Parathyroid adenoma (tissue), 2 donors: ENCODE results near the gene MAOA.
"Not testable (repeated sequence)": the region's sequence is repeated elsewhere in the genome, so short reads cannot be mapped to it uniquely, and the experiment has no call there.

Experiments
- H2AFZ ChIP-seq: fragments of 300-600 bp; sonication (generic); one replicate; pipeline ENCODE4 v1.7.0; 2017; ENCODE audit warnings: antibody characterized with exemption, mild to moderate bottlenecking
- H3K27ac ChIP-seq: fragments of 300-600 bp; sonication (generic); one replicate; pipeline ENCODE4 v1.7.0; 2017
- H3K27me3 ChIP-seq: fragments of 300-600 bp; sonication (generic); one replicate; pipeline ENCODE4 v1.7.0; 2017; ENCODE audit warnings: low read length; ENCODE audit not compliant: control insufficient read depth, insufficient read depth
- H3K36me3 ChIP-seq: fragments of 300-600 bp; sonication (generic); one replicate; pipeline ENCODE4 v1.7.0; 2017; ENCODE audit warnings: low read length; ENCODE audit not compliant: control insufficient read depth, insufficient read depth
- H3K4me1 ChIP-seq: fragments of 300-600 bp; sonication (generic); one replicate; pipeline ENCODE4 v1.7.0; 2017; ENCODE audit warnings: control low read depth
- H3K4me2 ChIP-seq: fragments of 300-600 bp; sonication (generic); one replicate; pipeline ENCODE4 v1.7.0; 2017; ENCODE audit warnings: low read length
- H3K4me3 ChIP-seq: fragments of 300-600 bp; sonication (generic); one replicate; pipeline ENCODE4 v1.7.0; 2017; ENCODE audit warnings: low read depth, low read length
- H3K79me2 ChIP-seq: fragments of 300-600 bp; sonication (generic); one replicate; pipeline ENCODE4 v1.7.0; 2017; ENCODE audit warnings: control low read depth
- H3K9ac ChIP-seq: fragments of 300-600 bp; sonication (generic); one replicate; pipeline ENCODE4 v1.7.0; 2017; ENCODE audit warnings: mild to moderate bottlenecking
- H3K9me3 ChIP-seq: fragments of 300-600 bp; sonication (generic); one replicate; pipeline ENCODE4 v1.7.0; 2017; ENCODE audit warnings: low read length; ENCODE audit not compliant: control insufficient read depth
- TF ChIP-seq, protein P1 (sequence below): fragments of 300-600 bp; sonication (generic); IDR thresholded peaks from one replicate; pipeline ENCODE4 v1.7.0; 2017; ENCODE audit warnings: antibody characterized with exemption, mild to moderate bottlenecking
- donor health status: primary hyperparathyroidism.

The MAOA gene

DNA sequence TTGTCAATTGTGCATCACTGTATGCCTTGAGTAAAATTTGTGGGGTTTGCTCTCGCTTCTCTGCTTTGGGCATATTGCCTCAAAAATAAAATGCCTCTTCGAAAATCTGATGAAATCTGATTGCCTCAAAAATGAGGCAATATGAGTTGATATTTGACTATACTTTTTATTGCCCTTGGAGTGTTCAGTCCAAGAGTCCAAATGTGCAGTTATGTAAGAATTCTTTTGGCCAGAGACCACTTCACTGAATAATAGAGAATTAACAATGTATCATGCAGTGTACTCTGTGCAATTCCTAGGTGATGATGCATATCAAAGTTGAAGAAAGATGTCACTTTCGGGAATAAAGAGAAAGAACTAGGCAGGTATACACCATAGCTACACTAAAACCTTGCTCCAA is 8.6 kb downstream of the MAOA start:
- Histone ChIP-seq H3K4me1 (no peaks in the 10 kb centered on the region), H3K9ac (no peak overlapping the region), H3K9me3 (no peaks in the 10 kb centered on the region), H3K27ac (no peak overlapping the region), H2AFZ (no peak overlapping the region), H3K27me3 (no peaks in the 10 kb centered on the region), H3K79me2 (no peaks in the 10 kb centered on the region), H3K4me2 (no peak overlapping the region), H3K36me3 (no peaks in the 10 kb centered on the region), H3K4me3 (no peak overlapping the region)
- TF ChIP-seq, protein P1, sequence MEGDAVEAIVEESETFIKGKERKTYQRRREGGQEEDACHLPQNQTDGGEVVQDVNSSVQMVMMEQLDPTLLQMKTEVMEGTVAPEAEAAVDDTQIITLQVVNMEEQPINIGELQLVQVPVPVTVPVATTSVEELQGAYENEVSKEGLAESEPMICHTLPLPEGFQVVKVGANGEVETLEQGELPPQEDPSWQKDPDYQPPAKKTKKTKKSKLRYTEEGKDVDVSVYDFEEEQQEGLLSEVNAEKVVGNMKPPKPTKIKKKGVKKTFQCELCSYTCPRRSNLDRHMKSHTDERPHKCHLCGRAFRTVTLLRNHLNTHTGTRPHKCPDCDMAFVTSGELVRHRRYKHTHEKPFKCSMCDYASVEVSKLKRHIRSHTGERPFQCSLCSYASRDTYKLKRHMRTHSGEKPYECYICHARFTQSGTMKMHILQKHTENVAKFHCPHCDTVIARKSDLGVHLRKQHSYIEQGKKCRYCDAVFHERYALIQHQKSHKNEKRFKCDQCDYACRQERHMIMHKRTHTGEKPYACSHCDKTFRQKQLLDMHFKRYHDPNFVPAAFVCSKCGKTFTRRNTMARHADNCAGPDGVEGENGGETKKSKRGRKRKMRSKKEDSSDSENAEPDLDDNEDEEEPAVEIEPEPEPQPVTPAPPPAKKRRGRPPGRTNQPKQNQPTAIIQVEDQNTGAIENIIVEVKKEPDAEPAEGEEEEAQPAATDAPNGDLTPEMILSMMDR = no peak

DNA sequence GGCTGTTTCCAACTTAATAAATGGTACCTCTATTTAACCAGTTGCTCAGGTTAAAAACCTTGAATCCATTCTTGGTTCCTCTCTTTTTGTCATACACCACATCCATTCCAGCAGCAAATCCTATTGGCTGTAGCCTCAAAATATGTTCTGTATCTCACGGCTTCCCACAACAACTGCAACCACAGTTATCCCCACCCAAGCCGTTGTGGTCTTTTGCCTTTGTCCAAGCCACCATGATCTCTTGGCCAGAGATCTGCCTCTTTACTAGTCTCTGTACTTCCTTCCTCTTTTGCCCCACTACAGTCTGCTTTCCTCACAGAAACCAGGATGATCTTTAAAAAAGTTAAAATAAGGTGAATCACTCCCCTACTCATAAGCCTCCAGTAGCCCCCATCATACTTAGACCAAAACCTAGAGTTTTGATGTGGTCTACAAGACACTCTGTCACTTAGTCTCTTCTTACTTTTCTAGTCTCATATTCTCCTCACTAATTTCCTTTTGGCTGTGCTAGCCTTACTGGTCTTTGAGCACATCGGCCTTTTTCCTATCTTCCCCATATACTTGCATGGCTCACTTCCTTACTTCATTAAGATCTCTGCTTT is 10.3 kb downstream of the MAOA start:
- Histone ChIP-seq H3K27me3 (no peaks in the 10 kb centered on the region), H3K9me3 (no peaks in the 10 kb centered on the region), H3K4me3 (no peak overlapping the region), H3K4me1 (no peaks in the 10 kb centered on the region), H2AFZ (no peak overlapping the region), H3K27ac (no peak overlapping the region), H3K9ac (no peak overlapping the region), H3K36me3 (no peaks in the 10 kb centered on the region), H3K79me2 (no peaks in the 10 kb centered on the region), H3K4me2 (no peak overlapping the region)
- TF ChIP-seq, protein P1 = no peak

DNA sequence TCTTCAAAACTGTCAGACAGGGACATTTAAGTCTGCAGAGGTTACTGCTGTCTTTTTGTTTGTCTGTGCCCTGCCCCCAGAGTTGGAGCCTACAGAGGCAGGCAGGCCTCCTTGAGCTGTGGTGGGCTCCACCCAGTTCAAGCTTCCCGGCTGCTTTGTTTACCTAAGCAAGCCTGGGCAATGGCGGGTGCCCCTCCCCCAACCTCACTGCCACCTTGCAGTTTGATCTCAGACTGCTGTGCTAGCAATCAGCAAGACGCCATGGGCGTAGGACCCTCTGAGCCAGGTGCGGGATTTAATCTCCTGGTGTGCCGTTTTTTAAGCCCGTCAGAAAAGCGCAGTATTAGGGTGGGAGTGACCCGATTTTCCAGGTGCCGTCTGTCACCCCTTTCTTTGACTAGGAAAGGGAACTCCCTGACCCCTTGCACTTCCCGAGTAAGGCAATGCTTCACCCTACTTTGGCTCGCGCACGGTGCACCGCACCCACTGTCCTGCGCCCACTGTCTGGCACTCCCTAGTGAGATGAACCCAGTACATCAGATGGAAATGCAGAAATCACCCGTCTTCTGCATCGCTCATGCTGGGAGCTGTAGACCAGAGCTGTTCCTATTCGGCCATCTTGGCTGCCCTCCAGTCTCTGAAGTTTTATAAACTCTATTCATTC is 20.0 kb downstream of the MAOA start:
- not testable (repeated sequence) for H3K36me3 ChIP-seq, H2AFZ ChIP-seq, H3K79me2 ChIP-seq, H3K27ac ChIP-seq, H3K4me3 ChIP-seq, H3K9ac ChIP-seq, H3K27me3 ChIP-seq, H3K9me3 ChIP-seq, H3K4me2 ChIP-seq, H3K4me1 ChIP-seq

DNA sequence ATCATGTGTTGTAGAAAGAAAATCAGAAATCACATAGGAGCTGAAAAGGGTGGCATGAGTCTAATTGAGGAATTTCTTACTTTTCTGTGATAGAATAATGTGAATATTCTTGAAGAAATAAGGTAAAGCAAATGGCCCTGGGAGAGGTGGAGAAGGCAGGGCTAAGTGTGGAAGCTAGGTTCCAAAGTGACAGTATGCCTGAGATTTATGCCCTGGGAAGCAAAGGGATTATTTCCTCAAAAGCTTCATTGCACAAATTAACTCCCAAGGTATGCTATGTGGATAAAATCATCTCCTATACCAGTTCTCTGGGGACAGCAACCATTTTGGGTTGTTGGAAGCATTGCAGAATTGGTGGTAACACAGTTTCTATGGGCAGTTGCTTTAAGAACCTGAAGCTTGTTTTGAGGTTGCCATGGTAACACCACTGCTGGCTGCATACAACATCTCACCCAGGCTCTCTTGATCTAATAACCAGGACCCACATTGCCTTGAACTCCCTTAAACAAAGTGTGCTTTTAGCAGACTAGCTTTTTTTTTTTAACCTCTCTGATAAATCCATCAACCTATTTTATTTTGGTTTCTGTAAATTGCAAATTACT is 21.0 kb downstream of the MAOA start:
- H3K4me3 ChIP-seq = no peak overlapping the region
- no peaks in the 10 kb centered on the region for H3K27me3 ChIP-seq
- H3K4me2 ChIP-seq = no peak overlapping the region
- TF ChIP-seq, protein P1 = no peak
- no peak overlapping the region for H3K27ac ChIP-seq
- no peaks in the 10 kb centered on the region for H3K79me2 ChIP-seq
- H3K36me3 ChIP-seq = no peaks in the 10 kb centered on the region
- H3K9ac ChIP-seq = no peak overlapping the region
- no peaks in the 10 kb centered on the region for H3K9me3 ChIP-seq
- no peaks in the 10 kb centered on the region for H3K4me1 ChIP-seq
- no peak overlapping the region for H2AFZ ChIP-seq

DNA sequence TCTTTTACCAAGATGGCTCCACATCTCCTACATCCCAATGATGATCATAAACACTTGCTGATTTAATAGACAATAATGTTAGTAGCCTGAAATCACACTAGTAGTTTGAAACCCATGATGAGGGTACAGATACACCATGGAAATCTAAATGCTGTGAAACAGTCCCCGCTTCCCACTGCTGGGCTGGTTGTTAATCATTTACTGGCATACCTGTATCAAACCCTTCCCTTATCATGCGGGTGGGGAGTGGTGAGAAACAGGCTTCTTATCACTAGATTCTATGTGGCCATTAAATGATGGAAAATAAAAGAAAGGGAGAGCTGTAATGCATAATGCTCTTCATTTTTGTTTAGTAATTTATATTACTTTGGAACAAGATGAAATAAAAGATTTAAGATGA is 21.9 kb downstream of the MAOA start:
- H3K4me1 ChIP-seq = no peaks in the 10 kb centered on the region
- H3K27me3 ChIP-seq = no peaks in the 10 kb centered on the region
- no peak overlapping the region for H3K9ac ChIP-seq
- no peak overlapping the region for H3K4me3 ChIP-seq
- no peak overlapping the region for H3K4me2 ChIP-seq
- no peak overlapping the region for H2AFZ ChIP-seq
- no peaks in the 10 kb centered on the region for H3K36me3 ChIP-seq
- H3K27ac ChIP-seq = no peak overlapping the region
- TF ChIP-seq, protein P1 = no peak
- H3K9me3 ChIP-seq = no peaks in the 10 kb centered on the region
- no peaks in the 10 kb centered on the region for H3K79me2 ChIP-seq
